GM10266 (cell line): ENCODE measurements around the gene VAMP4.

Source experiments
- DNase-seq: peaks from one replicate; pipeline ENCODE4 v3.0.0; 2012; ENCODE audit errors: extremely low spot score
- TF ChIP-seq, protein P1 (sequence below): IDR thresholded peaks from 2 replicates; pipeline ENCODE4 v1.5.1; 2012; ENCODE audit warnings: mild to moderate bottlenecking, low read depth; ENCODE audit not compliant: control insufficient read depth, insufficient read depth; ENCODE audit errors: missing control alignments

Gene VAMP4

GRCh38 chr1:171763764-171764163 is 21.9 kb upstream of the VAMP4 start:
- TF ChIP-seq, protein P1, sequence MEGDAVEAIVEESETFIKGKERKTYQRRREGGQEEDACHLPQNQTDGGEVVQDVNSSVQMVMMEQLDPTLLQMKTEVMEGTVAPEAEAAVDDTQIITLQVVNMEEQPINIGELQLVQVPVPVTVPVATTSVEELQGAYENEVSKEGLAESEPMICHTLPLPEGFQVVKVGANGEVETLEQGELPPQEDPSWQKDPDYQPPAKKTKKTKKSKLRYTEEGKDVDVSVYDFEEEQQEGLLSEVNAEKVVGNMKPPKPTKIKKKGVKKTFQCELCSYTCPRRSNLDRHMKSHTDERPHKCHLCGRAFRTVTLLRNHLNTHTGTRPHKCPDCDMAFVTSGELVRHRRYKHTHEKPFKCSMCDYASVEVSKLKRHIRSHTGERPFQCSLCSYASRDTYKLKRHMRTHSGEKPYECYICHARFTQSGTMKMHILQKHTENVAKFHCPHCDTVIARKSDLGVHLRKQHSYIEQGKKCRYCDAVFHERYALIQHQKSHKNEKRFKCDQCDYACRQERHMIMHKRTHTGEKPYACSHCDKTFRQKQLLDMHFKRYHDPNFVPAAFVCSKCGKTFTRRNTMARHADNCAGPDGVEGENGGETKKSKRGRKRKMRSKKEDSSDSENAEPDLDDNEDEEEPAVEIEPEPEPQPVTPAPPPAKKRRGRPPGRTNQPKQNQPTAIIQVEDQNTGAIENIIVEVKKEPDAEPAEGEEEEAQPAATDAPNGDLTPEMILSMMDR: no peak
- no peak for DNase-seq

GRCh38 chr1:171762143-171762563 is 20.3 kb upstream of the VAMP4 start:
- DNase-seq: no peak
- TF ChIP-seq, protein P1: no peak

DNA sequence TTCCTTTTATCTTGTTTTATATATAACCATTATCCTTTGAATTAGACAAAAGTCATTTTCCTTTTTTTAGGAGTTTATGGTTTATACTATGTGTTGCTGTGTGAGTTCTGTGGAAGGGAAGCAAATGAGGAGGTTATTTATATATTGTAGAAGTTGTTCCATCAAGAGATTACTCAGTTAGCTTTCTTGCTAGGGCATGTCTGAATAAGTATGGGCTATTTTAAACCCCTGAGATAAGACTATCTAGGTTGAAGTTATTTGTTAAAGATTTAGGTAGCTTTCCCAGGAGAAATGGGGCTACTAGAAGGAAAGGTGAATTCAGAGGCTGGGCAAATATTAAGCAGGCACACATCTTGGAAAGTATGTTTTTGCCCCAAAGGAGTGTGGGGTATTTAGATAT is 16.1 kb upstream of the VAMP4 start:
- no peak for DNase-seq
- TF ChIP-seq, protein P1: no peak

DNA sequence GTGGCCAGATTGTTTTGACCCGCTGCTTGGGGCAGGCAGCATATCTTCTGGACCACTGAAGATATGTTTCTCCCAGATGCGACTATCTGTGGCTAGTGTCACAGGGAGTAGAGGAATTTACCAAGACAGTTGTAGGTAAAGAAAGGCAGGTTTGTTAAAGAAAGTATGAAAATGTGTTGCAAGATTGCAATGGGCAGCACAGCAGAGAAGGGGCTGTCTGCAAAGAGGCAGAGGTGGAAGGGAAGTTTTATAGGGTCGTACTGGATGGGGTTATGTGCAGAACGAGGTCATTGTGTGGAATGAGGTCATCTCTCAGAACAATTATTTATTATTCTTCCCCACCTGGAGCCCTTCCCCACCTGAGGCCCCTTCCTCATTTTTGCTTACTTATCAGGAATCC is 15.0 kb upstream of the VAMP4 start:
- no peak for DNase-seq
- TF ChIP-seq, protein P1: no peak

DNA sequence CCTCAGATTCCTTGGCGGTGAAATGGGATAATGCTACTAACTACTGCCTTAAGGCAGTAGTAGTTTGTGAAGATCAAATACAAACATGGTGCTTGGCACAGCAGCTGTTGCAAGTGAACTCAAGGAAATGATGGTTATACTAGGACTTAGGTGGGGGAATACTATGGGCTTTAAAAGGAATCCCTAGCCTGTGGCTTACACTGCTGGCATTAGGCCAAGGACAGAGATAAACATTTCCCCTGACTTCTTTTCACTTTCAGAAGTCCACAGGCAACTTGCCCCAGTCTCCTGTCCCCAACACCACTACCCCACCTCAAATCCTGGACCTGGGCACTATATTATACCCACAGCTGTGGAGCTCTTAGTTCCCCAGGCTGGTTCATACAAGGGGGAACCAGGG is 13.1 kb upstream of the VAMP4 start:
- TF ChIP-seq, protein P1: no peak
- DNase-seq: no peak

DNA sequence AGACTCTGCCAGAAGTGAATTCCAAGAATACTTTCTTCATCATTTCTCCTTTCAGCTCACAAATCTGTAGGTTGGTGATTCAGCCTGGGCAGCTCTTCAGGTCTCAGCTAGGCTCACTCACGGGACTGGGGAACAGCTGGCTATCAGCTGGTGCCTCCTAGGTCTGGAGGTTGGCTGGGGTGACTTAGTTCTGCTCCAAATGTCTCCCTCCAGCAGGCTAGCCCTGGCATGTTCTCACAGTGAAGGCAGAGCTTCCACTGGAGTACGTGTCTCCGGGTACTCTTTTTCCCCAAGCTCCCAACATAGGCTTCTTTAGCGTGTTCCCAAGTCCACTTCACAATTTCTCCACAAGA is 12.5 kb upstream of the VAMP4 start:
- no peak for DNase-seq
- TF ChIP-seq, protein P1: no peak

DNA sequence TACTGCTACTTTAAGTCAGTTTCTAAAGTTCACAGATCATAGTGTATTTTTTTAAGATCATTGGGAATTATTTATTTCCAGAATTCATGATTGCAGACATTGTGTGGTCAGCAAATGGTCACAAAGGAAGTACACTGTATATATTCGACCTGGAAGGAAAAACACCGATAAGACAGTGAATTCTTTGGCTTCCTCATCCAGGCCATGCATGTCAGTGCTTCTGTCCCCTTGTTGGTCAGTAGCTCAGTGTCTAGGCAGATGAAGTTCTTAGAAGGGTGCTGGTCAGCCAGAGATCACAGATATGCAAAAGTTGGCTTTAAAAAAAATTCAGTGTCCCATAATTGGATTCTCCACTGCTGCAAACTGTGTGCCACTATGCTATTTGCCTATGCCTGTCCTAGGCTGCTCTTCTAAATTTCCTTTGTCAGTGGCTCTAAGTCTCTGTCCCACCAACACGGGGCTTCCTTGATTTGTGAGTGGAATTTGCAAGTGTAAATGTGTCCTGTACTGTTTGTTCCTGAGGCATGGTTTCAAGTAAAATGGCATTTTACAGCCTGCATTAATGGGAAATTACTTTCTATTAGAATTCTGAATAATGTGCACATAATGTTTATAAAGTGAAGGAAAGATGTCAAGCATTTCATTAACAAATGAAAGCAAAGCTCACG is 12.0 kb upstream of the VAMP4 start:
- TF ChIP-seq, protein P1: no peak

More for the DNA sequence above, 12.0 kb upstream of the VAMP4 start:
- no peak for DNase-seq
